ENCODE data around the gene PKMYT1.
"Not testable (repeated sequence)": the region's sequence is repeated elsewhere in the genome, so short reads cannot be mapped to it uniquely, and the experiment has no call there.

Gene PKMYT1

DNA sequence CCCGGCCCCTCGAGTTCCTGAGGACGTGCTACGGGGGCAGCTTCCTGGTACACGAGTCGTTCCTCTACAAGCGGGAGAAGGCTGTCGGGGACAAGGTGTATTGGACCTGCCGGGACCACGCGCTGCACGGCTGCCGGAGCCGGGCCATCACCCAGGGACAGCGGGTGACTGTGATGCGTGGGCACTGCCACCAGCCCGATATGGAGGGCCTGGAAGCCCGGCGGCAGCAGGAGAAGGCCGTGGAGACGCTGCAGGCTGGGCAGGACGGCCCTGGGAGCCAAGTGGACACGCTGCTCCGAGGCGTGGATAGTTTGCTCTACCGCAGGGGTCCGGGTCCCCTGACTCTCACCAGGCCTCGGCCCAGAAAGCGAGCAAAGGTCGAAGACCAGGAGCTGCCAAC, 47.1 kb downstream of the PKMYT1 start:
- no peaks in the 10 kb centered on the region for H3K79me2 ChIP-seq (ENCODE audit: insufficient read depth, low read length)
- no peaks in the 10 kb centered on the region for H3K9me2 ChIP-seq (replicated peaks; ENCODE audit: low read depth, low read length)
- TF ChIP-seq, protein P1, sequence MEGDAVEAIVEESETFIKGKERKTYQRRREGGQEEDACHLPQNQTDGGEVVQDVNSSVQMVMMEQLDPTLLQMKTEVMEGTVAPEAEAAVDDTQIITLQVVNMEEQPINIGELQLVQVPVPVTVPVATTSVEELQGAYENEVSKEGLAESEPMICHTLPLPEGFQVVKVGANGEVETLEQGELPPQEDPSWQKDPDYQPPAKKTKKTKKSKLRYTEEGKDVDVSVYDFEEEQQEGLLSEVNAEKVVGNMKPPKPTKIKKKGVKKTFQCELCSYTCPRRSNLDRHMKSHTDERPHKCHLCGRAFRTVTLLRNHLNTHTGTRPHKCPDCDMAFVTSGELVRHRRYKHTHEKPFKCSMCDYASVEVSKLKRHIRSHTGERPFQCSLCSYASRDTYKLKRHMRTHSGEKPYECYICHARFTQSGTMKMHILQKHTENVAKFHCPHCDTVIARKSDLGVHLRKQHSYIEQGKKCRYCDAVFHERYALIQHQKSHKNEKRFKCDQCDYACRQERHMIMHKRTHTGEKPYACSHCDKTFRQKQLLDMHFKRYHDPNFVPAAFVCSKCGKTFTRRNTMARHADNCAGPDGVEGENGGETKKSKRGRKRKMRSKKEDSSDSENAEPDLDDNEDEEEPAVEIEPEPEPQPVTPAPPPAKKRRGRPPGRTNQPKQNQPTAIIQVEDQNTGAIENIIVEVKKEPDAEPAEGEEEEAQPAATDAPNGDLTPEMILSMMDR (conservative IDR thresholded peaks at IDR 0.05; ENCODE audit: low read length) = no peak
- no peak for TF ChIP-seq EZH2phosphoT487 (IDR thresholded peaks at IDR 0.05; ENCODE audit: borderline replicate concordance)
- no peak overlapping the region for H3K4me2 ChIP-seq (ENCODE audit: low read depth, low read length, poor library complexity, severe bottlenecking)
- H3K36me3 ChIP-seq (ENCODE audit: insufficient read depth, low read length) = no peaks in the 10 kb centered on the region
- H3F3A ChIP-seq (ENCODE audit: low read depth) = no peaks in the 10 kb centered on the region
- no peaks in the 10 kb centered on the region for H3K9me3 ChIP-seq (ENCODE audit: insufficient read depth, low read depth, low read length)
- no peak overlapping the region for H3K4me3 ChIP-seq (ENCODE audit: low read length, poor library complexity, severe bottlenecking)
- no peaks in the 10 kb centered on the region for H4K20me1 ChIP-seq (ENCODE audit: insufficient read depth, low read length, poor library complexity, severe bottlenecking)
- no peak overlapping the region for H3K9ac ChIP-seq (ENCODE audit: low read depth, low read length, poor library complexity, severe bottlenecking)
- no peaks in the 10 kb centered on the region for H3K4me1 ChIP-seq (ENCODE audit: insufficient read depth, low read length, poor library complexity, severe bottlenecking)
- no peaks in the 10 kb centered on the region for H3K27me3 ChIP-seq (ENCODE audit: insufficient read depth, low read length, poor library complexity, severe bottlenecking)
- no peak overlapping the region for H2AFZ ChIP-seq (ENCODE audit: low read length)

DNA sequence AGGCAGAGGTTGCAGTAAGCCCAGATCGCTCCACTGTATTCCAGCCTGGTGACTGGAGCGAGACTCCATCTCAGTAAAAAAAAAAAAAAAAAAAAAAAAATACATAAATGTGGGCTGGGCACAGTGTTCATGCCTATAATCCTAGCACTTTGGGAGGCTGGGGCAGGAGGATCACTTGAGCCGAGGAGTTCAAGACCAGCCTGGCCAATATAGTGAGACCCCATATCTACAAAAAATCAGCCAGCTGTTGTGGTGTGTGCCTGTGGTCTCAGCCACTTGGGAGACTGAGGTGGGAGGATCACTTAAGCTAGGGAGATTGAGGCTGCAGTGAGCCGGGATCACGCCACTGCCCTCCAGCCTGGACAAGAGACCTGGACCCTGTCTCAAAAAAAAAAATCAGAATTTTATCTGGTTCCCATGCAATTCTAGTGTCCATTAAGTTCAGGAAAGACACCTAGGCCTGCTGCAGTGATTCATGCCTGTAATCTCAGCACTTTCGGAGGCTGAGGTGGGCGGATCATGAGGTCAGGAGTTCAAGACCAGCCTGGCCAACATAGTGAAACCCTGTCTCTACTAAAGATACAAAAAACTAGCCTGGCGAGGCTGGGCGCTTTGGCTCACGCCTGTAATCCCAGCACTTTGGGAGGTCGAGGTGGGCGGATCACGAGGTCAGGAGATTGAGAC, 48.9 kb downstream of the PKMYT1 start:
- not testable (repeated sequence) for H2AFZ ChIP-seq (ENCODE audit: low read length); H4K20me1 ChIP-seq (ENCODE audit: insufficient read depth, low read length, poor library complexity, severe bottlenecking); H3K4me1 ChIP-seq (ENCODE audit: insufficient read depth, low read length, poor library complexity, severe bottlenecking); H3K9me2 ChIP-seq (replicated peaks; ENCODE audit: low read depth, low read length); H3F3A ChIP-seq (ENCODE audit: low read depth); H3K4me2 ChIP-seq (ENCODE audit: low read depth, low read length, poor library complexity, severe bottlenecking); H3K9me3 ChIP-seq (ENCODE audit: insufficient read depth, low read depth, low read length); H3K79me2 ChIP-seq (ENCODE audit: insufficient read depth, low read length); H3K4me3 ChIP-seq (ENCODE audit: low read length, poor library complexity, severe bottlenecking); H3K27me3 ChIP-seq (ENCODE audit: insufficient read depth, low read length, poor library complexity, severe bottlenecking); H3K9ac ChIP-seq (ENCODE audit: low read depth, low read length, poor library complexity, severe bottlenecking); H3K36me3 ChIP-seq (ENCODE audit: insufficient read depth, low read length)

DNA sequence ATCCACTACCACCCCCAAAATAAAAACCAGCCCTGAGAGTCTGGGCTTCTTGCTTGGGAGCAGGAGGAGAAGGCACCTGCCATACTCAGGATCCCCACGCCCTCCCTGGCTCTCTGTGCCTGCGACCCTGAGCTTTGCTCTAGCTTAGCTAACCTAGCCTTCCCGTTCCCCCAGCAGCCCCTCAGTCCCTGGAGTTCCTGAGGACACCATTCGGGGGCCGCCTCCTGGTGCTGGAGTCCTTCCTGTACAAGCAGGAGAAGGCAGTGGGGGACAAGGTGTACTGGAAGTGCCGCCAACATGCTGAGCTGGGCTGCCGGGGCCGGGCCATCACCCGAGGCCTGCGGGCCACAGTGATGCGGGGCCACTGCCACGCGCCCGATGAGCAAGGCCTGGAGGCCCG, 50.0 kb downstream of the PKMYT1 start:
- Histone ChIP-seq H3K9ac (ENCODE audit: low read depth, low read length, poor library complexity, severe bottlenecking) (no peak overlapping the region), H3K4me1 (ENCODE audit: insufficient read depth, low read length, poor library complexity, severe bottlenecking) (no peaks in the 10 kb centered on the region), H3K79me2 (ENCODE audit: insufficient read depth, low read length) (no peaks in the 10 kb centered on the region), H3K4me3 (ENCODE audit: low read length, poor library complexity, severe bottlenecking) (no peak overlapping the region), H3F3A (ENCODE audit: low read depth) (no peaks in the 10 kb centered on the region), H3K9me3 (ENCODE audit: insufficient read depth, low read depth, low read length) (no peaks in the 10 kb centered on the region), H2AFZ (ENCODE audit: low read length) (no peak overlapping the region), H3K27me3 (ENCODE audit: insufficient read depth, low read length, poor library complexity, severe bottlenecking) (no peaks in the 10 kb centered on the region), H3K9me2 (replicated peaks; ENCODE audit: low read depth, low read length) (no peaks in the 10 kb centered on the region), H3K4me2 (ENCODE audit: low read depth, low read length, poor library complexity, severe bottlenecking) (no peak overlapping the region), H3K36me3 (ENCODE audit: insufficient read depth, low read length) (no peaks in the 10 kb centered on the region), H4K20me1 (ENCODE audit: insufficient read depth, low read length, poor library complexity, severe bottlenecking) (no peaks in the 10 kb centered on the region)
- no peak for TF ChIP-seq EZH2phosphoT487 (IDR thresholded peaks at IDR 0.05; ENCODE audit: borderline replicate concordance)
- TF ChIP-seq, protein P1 (conservative IDR thresholded peaks at IDR 0.05; ENCODE audit: low read length) = no peak

DNA sequence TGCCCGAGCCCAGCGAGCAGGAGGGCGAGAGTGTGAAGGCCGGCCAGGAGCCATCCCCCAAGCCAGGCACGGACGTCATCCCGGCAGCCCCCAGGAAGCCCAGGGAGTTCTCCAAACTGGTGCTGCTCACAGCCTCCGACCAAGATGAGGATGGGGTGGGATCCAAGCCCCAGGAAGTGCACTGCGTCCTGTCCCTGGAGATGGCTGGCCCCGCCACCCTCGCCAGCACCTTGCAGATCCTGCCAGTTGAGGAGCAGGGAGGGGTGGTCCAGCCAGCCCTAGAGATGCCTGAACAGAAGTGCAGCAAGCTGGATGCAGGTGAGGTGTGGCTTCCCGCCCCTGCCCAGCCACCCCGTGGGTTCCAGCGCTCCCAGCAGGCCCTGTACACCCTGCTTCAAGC, 50.6 kb downstream of the PKMYT1 start:
- Histone ChIP-seq H3K36me3 (ENCODE audit: insufficient read depth, low read length) (no peaks in the 10 kb centered on the region), H3K79me2 (ENCODE audit: insufficient read depth, low read length) (no peaks in the 10 kb centered on the region), H3K4me3 (ENCODE audit: low read length, poor library complexity, severe bottlenecking) (no peak overlapping the region), H3K27me3 (ENCODE audit: insufficient read depth, low read length, poor library complexity, severe bottlenecking) (no peaks in the 10 kb centered on the region), H3K9me3 (ENCODE audit: insufficient read depth, low read depth, low read length) (no peaks in the 10 kb centered on the region), H3K4me1 (ENCODE audit: insufficient read depth, low read length, poor library complexity, severe bottlenecking) (no peaks in the 10 kb centered on the region), H4K20me1 (ENCODE audit: insufficient read depth, low read length, poor library complexity, severe bottlenecking) (no peaks in the 10 kb centered on the region), H3K9me2 (replicated peaks; ENCODE audit: low read depth, low read length) (no peaks in the 10 kb centered on the region), H3K9ac (ENCODE audit: low read depth, low read length, poor library complexity, severe bottlenecking) (no peak overlapping the region), H2AFZ (ENCODE audit: low read length) (no peak overlapping the region), H3K4me2 (ENCODE audit: low read depth, low read length, poor library complexity, severe bottlenecking) (no peak overlapping the region), H3F3A (ENCODE audit: low read depth) (no peaks in the 10 kb centered on the region)
- no peak for TF ChIP-seq EZH2phosphoT487 (IDR thresholded peaks at IDR 0.05; ENCODE audit: borderline replicate concordance)
- TF ChIP-seq, protein P1 (conservative IDR thresholded peaks at IDR 0.05; ENCODE audit: low read length) = no peak
